ENCODE measurements around the gene UBE2J2. TPM values are rescaled to one million over a fixed set of nuclear protein-coding genes. Genes with fewer than 3 reads are reported as not detected.

Gene UBE2J2
- total and polyA plus RNA-seq, 2 of the 8 experiments (the other 6 are each of a cell fraction or from before 2014, with no cell fraction given): 33.6 to 67.9 TPM

DNA sequence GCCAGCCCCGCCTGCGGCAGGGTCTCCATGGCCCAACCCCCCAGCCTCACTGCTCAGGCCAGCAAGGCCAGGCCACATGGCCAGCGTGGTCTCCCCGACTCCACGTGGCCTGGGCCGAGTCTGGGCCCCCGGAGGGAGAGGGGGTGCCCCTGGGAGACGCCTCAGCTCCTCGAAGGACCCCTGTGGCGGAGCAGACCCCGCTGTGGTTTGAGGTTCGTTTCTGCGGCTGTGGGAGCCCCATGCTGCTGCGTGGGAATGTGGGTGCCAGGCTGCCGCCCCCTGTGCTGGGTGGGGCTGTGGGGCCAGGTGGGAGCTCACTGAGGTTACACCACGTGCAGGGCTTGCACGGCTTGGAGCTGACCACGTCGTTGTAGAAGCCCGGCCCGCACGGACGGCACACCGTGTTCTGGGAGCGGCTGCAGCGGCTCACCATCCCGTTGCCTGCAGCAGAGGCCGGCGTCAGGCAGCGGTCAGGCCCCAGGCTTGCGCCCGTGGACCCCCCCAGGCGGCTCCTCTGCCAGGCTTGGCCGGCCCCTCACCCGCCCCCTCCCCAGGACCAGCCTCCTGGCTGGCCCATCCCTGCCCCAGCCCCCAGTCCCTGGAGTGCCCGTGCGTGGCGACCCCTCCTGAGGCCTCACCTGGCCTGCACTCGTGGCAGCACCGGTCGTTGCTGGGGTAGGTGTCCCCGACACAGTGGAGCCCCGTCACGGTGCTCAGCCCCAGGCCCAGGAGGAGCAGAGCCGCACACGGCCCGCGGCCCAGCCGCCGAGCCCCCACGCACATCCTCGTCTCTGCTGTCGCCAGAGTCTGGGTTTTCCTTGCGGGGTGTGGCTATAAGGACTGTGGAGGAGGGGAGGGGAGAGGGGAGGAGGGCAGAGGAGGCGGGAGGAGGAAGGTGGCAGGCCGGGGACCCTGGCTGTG is 60.0 kb downstream of the UBE2J2 start, which contains the start of gene TNFRSF4:
Gene TNFRSF4, minus strand, starts transcription at position 809 of the 921 bp plus-strand sequence. Its CDS starts 26 bp downstream, at position 783.
- Histone ChIP-seq H4K5ac (ENCODE audit: insufficient read length, low read depth, low read length) (no peak within 1 kb of the TSS), H3K79me1 (ENCODE audit: low read depth, low read length) (no peaks in the 10 kb centered on the region), H3K27me3 (replicated peaks in 1 of 4; ENCODE audit: control insufficient read depth in 3 of 4, extremely low read depth in 1 of 4, insufficient read depth in 3 of 4, low read length in 3 of 4) (no peaks in the 10 kb centered on the region), H3K4me3 (ENCODE audit: extremely low read depth in 1 of 4, insufficient read depth in 2 of 4, low read depth in 3 of 4, low read length in 4 of 4) (no peak within 1 kb of the TSS), H3K18ac (ENCODE audit: extremely low read depth, low read length) (no peak within 1 kb of the TSS), H3K36me3 (ENCODE audit: control insufficient read depth in 2 of 4, insufficient read depth in 4 of 4, low read length in 3 of 4) (peaks cover 0 to 16% (median 4%) of the 10 kb centered on the region in 4 experiments; a peak in 5 of 8 replicates), H4K91ac (replicated peaks; ENCODE audit: insufficient read length, low read length) (no peak within 1 kb of the TSS), H4K8ac (ENCODE audit: extremely low read depth, insufficient read depth, low read length) (peak within 1 kb of the TSS; percentile 68), H3K4me2 (ENCODE audit: insufficient read depth in 1 of 2, low read depth in 2 of 2, low read length in 2 of 2) (no peak within 1 kb of the TSS), H2BK5ac (ENCODE audit: low read depth, low read length) (no peak within 1 kb of the TSS), H2BK12ac (ENCODE audit: low read depth, low read length) (no peak within 1 kb of the TSS), H4K20me1 (replicated peaks in 1 of 2; ENCODE audit: control insufficient read depth in 1 of 2, insufficient read depth in 2 of 2, low read length in 2 of 2) (peaks cover 3 to 7% of the 10 kb centered on the region in 2 experiments), H2BK20ac (ENCODE audit: low read length) (no peak within 1 kb of the TSS), H3K9ac (replicated peaks in 1 of 4; ENCODE audit: extremely low read depth in 1 of 4, low read depth in 3 of 4, low read length in 3 of 4) (no peak within 1 kb of the TSS), H3K14ac (ENCODE audit: insufficient read length) (no peak within 1 kb of the TSS), H2AK5ac (ENCODE audit: low read depth, low read length) (no peak within 1 kb of the TSS), H3K79me2 (ENCODE audit: control insufficient read depth in 1 of 2, insufficient read depth in 2 of 2, low read length in 2 of 2) (no peaks in the 10 kb centered on the region), H3K9me3 (ENCODE audit: insufficient read depth in 2 of 2, low read depth in 1 of 2, low read length in 1 of 2) (no peaks in the 10 kb centered on the region), H3K27ac (ENCODE audit: low read depth, low read length) (no peak within 1 kb of the TSS), H2BK15ac (ENCODE audit: low read length) (no peak within 1 kb of the TSS), H3K23me2 (ENCODE audit: low read depth, low read length) (no peaks in the 10 kb centered on the region), H2AFZ (ENCODE audit: low read length) (no peak within 1 kb of the TSS), H2BK120ac (replicated peaks; ENCODE audit: low read depth, low read length) (no peak within 1 kb of the TSS), H3K23ac (ENCODE audit: insufficient read length) (no peak within 1 kb of the TSS), H3K4me1 (replicated peaks in 1 of 4; ENCODE audit: control insufficient read depth in 3 of 4, insufficient read depth in 4 of 4, low read length in 3 of 4) (no peaks in the 10 kb centered on the region; a peak in 1 of 7 replicates), H3K56ac (replicated peaks; ENCODE audit: insufficient read length, low read depth, low read length) (no peak within 1 kb of the TSS), H3K4ac (replicated peaks; ENCODE audit: insufficient read length, low read depth, low read length) (no peak within 1 kb of the TSS)
- no peak for DNase-seq (ENCODE audit: low read depth in 1 of 2, low spot score in 2 of 2)
- 91% methylated on average over 33 of the region's 56 CpGs; no CpG with 5 or more reads in 1 of the 2 experiments for WGBS, 2 experiments (ENCODE audit: extremely low coverage in 1 of 2, insufficient coverage in 1 of 2, insufficient read length in 1 of 2, insufficient replicate concordance in 2 of 2, low coverage in 1 of 2, low lambda C conversion rate in 2 of 2, missing lambda C conversion rate in 1 of 2)
- CTCF ChIA-PET (ENCODE audit: partially characterized antibody): interaction anchor here (0.6 to 2.2 kb wide), 5 partner anchors 16 to 150 kb away, joined by 3 to 9 read pairs (median 3); partner anchors contain the start of gene TTLL10
- FAIRE-seq: no peak
- TF ChIP-seq RNF2 (IDR thresholded peaks at IDR 0.05; ENCODE audit: borderline replicate concordance, low read depth, low read length, missing control alignments, poor library complexity, severe bottlenecking): no peak
- no peak for TF ChIP-seq KDM5A (IDR thresholded peaks at IDR 0.05; ENCODE audit: low read length)
- TF ChIP-seq SP2 (IDR thresholded peaks at IDR 0.05; ENCODE audit: low read length): no peak
- TF ChIP-seq SIRT6 (IDR thresholded peaks at IDR 0.05; ENCODE audit: low read length): no peak
- POLR2A ChIA-PET (ENCODE audit: partially characterized antibody): interaction anchor here (4.3 kb wide), 1 partner anchor 13 kb away, joined by 15 read pairs; no protein-coding TSS in a partner anchor

Data from H1 (cell line).